GM12878 (cell line): ENCODE results near the gene TMPRSS7. TPM values are rescaled to one million over a fixed set of nuclear protein-coding genes. Genes with fewer than 3 reads are reported as not detected.

Experiments used
- BACH1 ChIP-seq: fragments of 450-650 bp; IDR thresholded peaks from 2 replicates; pipeline ENCODE4 v1.6.1; 2017; ENCODE audit warnings: mild to moderate bottlenecking, borderline replicate concordance
- CHD1 ChIP-seq: IDR thresholded peaks from 2 replicates; pipeline ENCODE4 v1.6.1; 2012; ENCODE audit warnings: low read depth, low read length, improper control_type of control experiment
- CREB1 ChIP-seq: IDR thresholded peaks from 2 replicates; pipeline ENCODE4 v1.6.1; 2012; ENCODE audit warnings: low read depth, mild to moderate bottlenecking, inconsistent platforms
- E2F4 ChIP-seq: IDR thresholded peaks from 2 replicates; pipeline ENCODE4 v1.6.1; 2012; ENCODE audit warnings: low read depth, low read length, improper control_type of control experiment
- ETV6 ChIP-seq, 2 experiments: fragments of 450-650 bp in 1 of 2; IDR thresholded peaks in 1 of 2; conservative IDR thresholded peaks in 1 of 2; 2 replicates each; pipeline ENCODE4 v1.6.1; 2014; ENCODE audit warnings: antibody characterized with exemption in 1 of 2, borderline replicate concordance in 1 of 2, low read depth in 1 of 2, mild to moderate bottlenecking in 1 of 2, moderate library complexity in 1 of 2
- IKZF1 ChIP-seq: fragments of 450-650 bp; conservative IDR thresholded peaks from 2 replicates; pipeline ENCODE4 v1.6.1; 2017; ENCODE audit warnings: antibody characterized with exemption, mild to moderate bottlenecking
- JUNB ChIP-seq: IDR thresholded peaks from 2 replicates; pipeline ENCODE4 v1.6.1; 2016; ENCODE audit warnings: antibody characterized with exemption, mild to moderate bottlenecking
- MTA2 ChIP-seq: fragments of 450-650 bp; IDR thresholded peaks from 2 replicates; pipeline ENCODE4 v1.6.1; 2016; ENCODE audit warnings: low read depth, mild to moderate bottlenecking, moderate library complexity
- POLR2A ChIP-seq: IDR thresholded peaks from 2 replicates; pipeline ENCODE4 v1.6.1; 2011; ENCODE audit warnings: low read depth, mild to moderate bottlenecking, low read length
- POLR2AphosphoS5 ChIP-seq: IDR thresholded peaks from 2 replicates; pipeline ENCODE4 v1.6.1; 2011; ENCODE audit warnings: mild to moderate bottlenecking, low read length, inconsistent platforms
- PRDM15 ChIP-seq: fragments of 450-650 bp; formaldehyde crosslinking; IDR thresholded peaks from 2 replicates; pipeline ENCODE4 v1.4.0; 2020; ENCODE audit warnings: mild to moderate bottlenecking, moderate library complexity
- REST ChIP-seq: IDR thresholded peaks from 2 replicates; pipeline ENCODE4 v1.6.1; 2012; ENCODE audit warnings: mild to moderate bottlenecking, low read depth, low read length
- SKIL ChIP-seq: fragments of 450-650 bp; IDR thresholded peaks from 2 replicates; pipeline ENCODE4 v1.6.1; 2017; ENCODE audit warnings: mild to moderate bottlenecking, low read depth, inconsistent platforms; ENCODE audit not compliant: poor library complexity, severe bottlenecking
- SMC3 ChIP-seq: IDR thresholded peaks from 2 replicates; pipeline ENCODE4 v1.6.1; 2011; ENCODE audit warnings: low read length, improper control_type of control experiment, borderline replicate concordance
- TCF3 ChIP-seq: IDR thresholded peaks from 2 replicates; pipeline ENCODE4 v1.6.1; 2012; ENCODE audit warnings: low read depth, mild to moderate bottlenecking, low read length, borderline replicate concordance; ENCODE audit not compliant: insufficient read depth
- USF1 ChIP-seq: IDR thresholded peaks from 2 replicates; pipeline ENCODE4 v1.6.1; 2011; ENCODE audit warnings: borderline replicate concordance, low read depth, mild to moderate bottlenecking, moderate library complexity, mixed read lengths, low read length; ENCODE audit not compliant: insufficient read depth; ENCODE audit errors: extremely low read length
- polyA plus RNA-seq, 11 experiments: library from polyadenylated mRNA; depleted of rRNA in 4 of 11; unstranded in 6 of 11; stranded (reverse) in 5 of 11; fragments of >200 nt; fragmentation: Nextera tagmentation in 4 of 11; fragmentation: Illumina TruSeq in 1 of 11; extraction: Ambion mirVana in 4 of 11; extraction: Trizol in 1 of 11; gene quantifications; 1 replicate in 1 of 11; 2 replicates in 10 of 11; pipeline versions ENCODE4 v1.2.1 to v1.2.3, GENCODE V29; 2011 to 2016; ENCODE audit warnings: inconsistent platforms in 2 of 11, missing spikeins in 2 of 11, low read depth in 1 of 11
- total RNA-seq, 4 experiments: library from RNA; depleted of rRNA in 3 of 4; stranded (reverse); fragments of >200 nt in 3 of 4; fragmentation: Illumina TruSeq in 1 of 4; extraction: Trizol in 1 of 4; gene quantifications; 2 replicates each; pipeline versions ENCODE4 v1.2.1 to v1.2.3, GENCODE V29; 2013 to 2021

Gene TMPRSS7
- total and polyA plus RNA-seq, 10 of the 15 experiments (the other 5 are each of a cell fraction or from before 2014, with no cell fraction given) = 0.03 TPM; not detected in 9

- TF ChIP-seq E2F4 (no peak), POLR2AphosphoS5 (peak; percentile 69), IKZF1 (peak; percentile 29; the same call in 1 of the 2 replicates), SKIL (peak; percentile 52), BACH1 (0 out of 2 replicates have a peak, but pooled peaks have one; percentile 25), SMC3 (no peak), MTA2 (no peak), CHD1 (no peak; the same call in 1 of the 2 replicates), JUNB (no peak), CREB1 (no peak), ETV6 (conservative IDR thresholded peaks at IDR 0.05 in 1 of 2, IDR thresholded peaks at IDR 0.05 in 1 of 2; ENCODE audit: borderline replicate concordance in 1 of 2, low read depth in 1 of 2) (no peak), USF1 (no peak), REST (no peak), POLR2A (0 out of 2 replicates have a peak, but pooled peaks have one; percentile 34), TCF3 (no peak), PRDM15 (CRISPR knock-in tag) (no peak)
Observed at GRCh38 chr3:112116748-112117186, 82.2 kb downstream of the TMPRSS7 start (continued).
